ENCODE results near the gene PTPN12.
"Not testable (repeated sequence)": the region's sequence is repeated elsewhere in the genome, so short reads cannot be mapped to it uniquely, and the experiment has no call there.

PTPN12 gene

DNA sequence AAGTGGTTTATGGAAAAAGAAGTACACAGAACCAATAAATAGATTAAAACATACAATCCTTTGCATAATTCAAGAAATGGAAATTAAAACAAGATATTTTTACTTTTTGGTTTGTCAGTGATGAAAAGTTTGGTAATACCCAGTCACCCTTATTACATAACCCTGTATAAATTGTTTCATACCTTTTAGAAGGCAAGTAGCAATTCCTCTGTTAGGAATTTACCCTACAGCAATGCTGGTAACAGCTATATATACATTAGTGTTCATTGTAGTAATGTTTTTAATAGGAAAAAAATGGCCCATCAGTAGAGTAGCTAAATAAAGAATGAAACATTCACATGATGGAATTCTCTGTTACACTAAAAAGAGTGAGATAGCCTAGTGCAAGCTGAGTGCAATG is 42.7 kb downstream of the PTPN12 start:
- DNase-seq (ENCODE audit: low read depth) = no peak

DNA sequence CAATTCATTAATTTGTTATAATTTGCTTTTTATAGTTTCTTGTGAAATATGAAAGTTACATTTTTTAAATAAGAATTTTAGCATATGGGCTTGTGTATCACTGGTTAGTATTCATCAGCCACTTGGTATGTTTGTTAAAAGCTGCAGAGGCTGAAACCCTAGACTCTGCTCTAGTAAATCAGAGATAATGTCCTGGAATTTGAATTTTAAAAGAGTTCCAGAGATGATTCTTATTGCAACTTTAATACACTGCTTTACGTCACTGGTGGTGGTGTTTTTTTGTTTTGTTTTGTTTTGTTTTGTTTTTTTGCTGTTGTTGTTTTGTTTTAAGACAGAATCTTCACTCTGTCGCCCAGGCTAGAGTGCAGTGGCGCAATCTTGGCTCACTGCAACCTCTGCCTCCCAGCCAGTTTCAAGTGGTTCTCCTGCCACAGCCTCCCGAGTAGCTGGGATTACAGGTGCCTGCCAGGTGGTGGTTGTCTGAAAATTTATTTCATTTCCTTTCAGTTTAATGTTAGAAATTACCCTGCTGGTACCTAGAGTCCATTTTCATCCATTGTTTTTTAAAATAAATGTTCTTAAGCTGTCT is 43.8 kb downstream of the PTPN12 start:
- DNase-seq (ENCODE audit: low read depth) = no peak

DNA sequence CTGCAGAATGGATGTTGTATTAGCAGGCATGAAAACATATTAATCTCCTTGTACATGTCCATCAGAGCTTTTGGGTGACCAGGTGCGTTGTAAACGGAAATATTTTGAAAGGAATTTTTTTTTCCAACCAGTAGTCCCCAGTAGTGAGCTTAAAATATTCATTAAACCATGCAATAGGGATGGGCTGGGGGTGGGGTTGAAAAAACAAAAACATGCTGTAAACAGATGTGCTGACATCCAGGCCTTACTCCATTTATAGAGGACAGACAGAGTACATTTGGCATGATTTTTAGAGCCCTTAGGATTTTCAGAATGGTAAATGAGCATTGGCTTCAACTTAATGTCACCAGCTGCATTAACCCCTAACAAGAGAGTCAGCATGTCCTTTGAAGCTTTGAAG is 50.2 kb downstream of the PTPN12 start:
- no peak for DNase-seq (ENCODE audit: low read depth)

DNA sequence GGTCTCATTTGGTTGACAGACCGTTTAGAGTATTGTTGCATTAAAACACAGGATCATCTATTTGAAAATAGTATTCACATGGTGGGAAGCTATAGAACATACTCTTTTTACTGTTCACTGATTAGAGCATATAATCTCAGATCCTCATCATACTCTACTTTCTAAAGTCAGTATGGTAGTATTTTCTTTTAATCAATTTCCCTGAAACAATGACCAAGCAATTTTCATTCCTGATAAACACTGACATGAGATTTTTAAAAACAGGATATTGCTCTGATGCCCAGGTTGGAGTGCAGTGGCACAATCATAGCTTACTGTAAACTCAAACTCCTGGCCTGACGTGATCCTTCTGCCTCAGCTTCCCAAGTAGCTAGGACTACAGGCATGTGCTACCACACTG is 63.9 kb downstream of the PTPN12 start:
- no peak for DNase-seq (ENCODE audit: low read depth)

DNA sequence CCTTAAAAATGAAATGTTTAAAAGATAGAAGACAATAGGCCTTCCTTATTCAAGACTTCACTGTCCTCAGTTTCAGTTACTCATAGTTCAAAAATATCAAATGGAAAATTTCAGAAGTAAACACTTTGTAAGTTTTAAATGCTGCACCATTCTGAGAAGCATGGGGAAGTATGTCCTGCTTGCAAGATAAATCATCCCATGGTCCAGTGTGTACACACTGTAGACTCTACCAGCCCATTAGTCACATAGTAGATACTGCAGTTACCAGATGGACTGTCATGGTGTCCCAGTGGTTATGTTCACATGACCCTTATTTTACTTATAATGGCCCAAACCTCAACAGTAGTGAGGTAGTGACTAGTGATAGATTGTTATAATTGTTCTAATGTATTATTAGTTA is 69.5 kb downstream of the PTPN12 start:
- no peak for DNase-seq (ENCODE audit: low read depth)

DNA sequence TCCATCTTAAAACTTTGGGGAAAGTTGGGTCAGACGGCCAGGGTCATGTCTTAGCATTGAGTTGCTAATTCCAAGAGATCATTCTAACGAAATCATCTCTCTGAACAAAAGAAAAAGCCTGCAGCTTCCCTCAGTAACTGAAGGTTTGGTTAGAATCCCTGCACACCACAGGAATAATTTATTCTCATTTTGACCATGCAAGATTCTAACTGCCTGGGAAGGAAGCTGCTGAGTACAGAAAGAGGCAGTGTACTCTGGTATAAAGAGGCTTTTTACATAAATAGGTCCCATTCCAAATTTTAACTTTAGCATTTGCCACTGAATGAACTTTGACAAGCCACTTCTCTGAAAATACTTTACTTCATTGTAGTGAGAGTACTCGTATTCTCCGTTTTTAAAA is 82.2 kb downstream of the PTPN12 start:
- DNase-seq (ENCODE audit: low read depth) = no peak

DNA sequence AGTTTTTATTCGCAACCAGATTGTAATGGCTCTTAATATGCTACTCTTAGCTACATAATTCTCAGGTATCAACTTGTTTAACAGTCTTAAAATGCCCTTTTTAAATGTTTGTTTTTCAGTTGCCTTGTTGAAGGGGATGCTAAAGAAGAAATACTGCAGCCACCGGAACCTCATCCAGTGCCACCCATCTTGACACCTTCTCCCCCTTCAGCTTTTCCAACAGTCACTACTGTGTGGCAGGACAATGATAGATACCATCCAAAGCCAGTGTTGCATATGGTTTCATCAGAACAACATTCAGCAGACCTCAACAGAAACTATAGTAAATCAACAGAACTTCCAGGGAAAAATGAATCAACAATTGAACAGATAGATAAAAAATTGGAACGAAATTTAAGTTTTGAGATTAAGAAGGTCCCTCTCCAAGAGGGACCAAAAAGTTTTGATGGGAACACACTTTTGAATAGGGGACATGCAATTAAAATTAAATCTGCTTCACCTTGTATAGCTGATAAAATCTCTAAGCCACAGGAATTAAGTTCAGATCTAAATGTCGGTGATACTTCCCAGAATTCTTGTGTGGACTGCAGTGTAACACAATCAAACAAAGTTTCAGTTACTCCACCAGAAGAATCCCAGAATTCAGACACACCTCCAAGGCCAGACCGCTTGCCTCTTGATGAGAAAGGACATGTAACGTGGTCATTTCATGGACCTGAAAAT is 89.7 kb downstream of the PTPN12 start:
- DNase-seq (ENCODE audit: low read depth) = no peak

DNA sequence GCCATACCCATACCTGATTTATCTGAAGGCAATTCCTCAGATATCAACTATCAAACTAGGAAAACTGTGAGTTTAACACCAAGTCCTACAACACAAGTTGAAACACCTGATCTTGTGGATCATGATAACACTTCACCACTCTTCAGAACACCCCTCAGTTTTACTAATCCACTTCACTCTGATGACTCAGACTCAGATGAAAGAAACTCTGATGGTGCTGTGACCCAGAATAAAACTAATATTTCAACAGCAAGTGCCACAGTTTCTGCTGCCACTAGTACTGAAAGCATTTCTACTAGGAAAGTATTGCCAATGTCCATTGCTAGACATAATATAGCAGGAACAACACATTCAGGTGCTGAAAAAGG is 90.2 kb downstream of the PTPN12 start:
- no peak for DNase-seq (ENCODE audit: low read depth)

DNA sequence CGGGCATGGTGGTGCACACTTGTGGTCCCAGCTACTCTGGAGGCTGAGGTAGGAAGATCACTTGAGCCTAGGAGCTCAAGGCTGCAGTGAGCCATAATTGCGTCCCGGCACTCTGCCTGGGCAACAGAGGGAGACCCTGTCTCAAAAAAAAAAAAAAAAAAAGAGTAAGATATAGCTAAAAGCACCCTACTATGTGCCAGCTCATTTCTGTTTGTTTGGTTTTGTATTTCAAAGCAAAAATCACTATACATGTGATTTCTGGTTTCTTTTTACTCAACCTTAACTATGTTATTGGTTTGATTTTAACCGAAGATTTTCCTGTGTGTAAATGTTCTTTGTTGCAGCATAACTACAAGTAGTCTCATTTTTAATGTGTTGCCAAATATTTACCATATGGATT is 92.7 kb downstream of the PTPN12 start:
- DNase-seq (ENCODE audit: low read depth) = no peak

DNA sequence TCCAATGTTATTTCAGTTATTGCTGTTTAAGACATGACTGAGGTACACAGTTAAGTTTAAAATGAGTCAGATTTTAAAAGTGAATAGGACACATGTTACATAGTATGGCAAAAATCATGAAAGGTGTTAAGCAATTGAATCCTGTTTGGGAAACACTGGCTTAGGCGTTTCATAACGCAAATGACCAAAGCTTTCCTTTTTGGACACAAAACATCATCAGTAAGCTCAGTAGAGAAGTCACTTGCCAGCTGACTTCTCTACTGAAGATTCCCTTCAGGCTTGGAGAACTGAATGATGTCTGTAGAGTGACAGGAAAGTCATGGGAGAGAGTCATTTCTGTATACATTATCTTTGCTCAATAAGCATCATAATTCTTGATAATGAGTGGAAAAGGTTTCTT is 94.7 kb downstream of the PTPN12 start:
- DNase-seq (ENCODE audit: low read depth) = no peak

DNA sequence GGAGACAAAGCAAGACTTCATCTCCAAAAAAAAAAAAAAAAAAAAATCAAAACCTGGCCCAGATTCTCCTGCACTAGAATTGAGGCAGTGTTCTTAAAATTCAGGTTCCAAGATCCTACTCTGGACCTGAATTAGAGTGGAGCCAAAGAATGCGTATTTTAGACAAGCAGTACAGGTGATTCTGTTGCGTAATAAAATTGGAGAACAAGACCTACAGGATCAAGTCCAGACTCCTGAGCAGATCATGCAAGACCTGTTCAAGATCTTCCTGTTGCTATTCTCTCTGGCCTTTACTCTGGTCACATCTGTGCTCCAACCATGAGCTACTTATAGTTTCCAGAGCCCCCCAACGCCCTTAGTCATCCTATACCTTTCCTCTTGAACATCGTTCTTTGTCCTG is 107.7 kb downstream of the PTPN12 start:
- DNase-seq (ENCODE audit: low read depth) = no peak

DNA sequence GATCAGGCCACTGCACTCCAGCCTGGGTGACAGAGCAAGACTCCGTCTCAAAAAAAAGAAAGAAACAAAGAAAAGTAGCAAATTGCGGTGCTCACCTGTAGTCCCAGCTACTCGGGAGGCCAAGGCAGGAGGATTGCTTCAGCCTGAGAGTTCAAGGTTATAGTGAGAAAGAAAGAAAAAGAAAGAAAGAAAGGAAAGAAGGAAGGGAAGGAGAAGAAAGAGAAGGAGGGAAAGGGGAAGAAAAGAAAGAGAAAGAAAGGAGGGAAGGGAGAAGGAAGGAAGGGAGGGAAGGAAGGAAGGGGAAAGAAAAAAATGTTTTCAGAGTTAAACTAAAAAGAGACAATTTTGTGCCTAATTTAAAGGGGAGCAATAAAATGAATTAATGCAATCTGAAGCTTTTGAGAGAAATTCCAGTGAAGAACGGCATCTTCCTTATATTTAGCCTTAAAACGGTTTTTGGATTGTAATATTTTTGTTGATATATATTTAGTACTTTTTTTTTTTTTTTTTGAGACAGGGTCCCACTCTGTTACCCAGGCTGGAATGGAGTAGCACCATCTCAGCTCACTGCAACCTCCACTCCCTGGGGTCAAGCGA is 111.7 kb downstream of the PTPN12 start:
- DNase-seq (ENCODE audit: low read depth) = no peak

DNA sequence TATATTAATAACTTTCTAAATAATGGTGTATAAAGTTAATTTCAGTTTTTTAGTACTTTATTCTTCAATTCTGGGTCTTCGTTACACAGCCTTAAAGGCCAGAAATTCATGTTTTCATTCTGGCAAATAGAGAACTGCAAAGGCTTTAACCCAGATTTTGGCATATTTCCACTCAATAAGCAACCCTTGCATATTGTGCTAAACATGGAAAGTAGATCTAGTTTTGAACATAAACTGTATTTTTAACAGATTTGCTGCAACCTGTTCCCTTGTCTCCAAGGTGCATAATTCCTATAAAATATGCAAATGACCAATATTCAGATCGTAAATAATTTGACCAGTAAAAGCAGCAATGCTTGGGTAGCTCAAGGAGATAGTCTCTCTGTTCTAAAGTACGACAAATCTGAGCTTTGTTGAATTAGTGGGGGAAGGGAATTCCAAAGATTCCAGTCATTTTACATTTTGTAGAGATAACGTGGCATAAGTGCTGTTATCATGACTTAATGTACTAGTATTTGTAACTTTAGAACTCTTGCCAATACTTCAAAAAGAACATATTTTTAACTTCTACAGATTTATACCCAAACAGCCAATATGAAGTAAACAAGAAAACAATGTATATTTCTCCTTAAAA is 112.7 kb downstream of the PTPN12 start:
- DNase-seq (ENCODE audit: low read depth) = no peak

DNA sequence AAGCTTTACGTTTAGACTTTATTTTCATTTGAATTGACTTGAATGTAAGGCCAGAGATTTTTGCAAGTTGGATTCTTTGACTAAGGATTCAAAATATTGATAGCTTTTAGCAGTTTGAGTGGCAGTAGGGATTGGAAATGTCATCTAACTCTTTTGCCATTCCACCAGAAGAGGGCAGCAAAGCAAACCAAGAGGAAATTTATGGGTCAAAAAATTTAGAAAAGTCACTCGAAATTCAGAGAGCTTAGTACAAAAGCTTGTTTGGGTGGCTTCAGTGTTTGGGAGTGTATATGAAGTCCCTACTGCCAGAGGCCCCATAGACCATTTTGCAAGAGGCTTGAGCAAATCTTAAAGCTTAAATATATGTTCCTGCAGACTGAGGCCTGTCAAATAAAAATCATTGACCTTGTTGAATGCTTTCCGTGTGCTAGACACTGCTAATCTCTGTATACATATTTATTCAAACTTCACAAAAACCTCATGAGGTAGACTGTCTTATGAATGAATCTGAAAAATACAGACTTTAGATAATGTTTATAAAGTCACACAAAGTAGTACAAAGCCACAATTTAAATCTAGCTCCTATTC is 114.6 kb downstream of the PTPN12 start:
- no peak for DNase-seq (ENCODE audit: low read depth)

DNA sequence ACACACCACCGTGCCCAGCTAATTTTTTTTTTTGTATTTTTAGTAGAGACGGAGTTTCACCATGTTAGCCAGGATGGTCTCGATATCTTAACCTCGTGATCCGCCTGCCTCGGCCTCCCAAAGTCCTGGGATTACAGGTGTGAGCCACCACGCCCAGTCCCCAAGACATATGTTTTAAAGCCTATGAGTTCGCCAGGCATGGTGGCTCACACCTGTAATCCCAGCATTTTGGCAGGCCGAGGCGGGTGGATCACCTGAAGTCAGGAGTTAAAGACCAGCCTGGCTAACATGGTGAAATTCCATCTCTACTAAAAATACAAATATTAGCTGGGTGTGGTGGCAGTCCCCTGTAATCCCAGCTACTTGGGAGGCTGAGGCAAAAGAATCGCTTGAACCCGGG is 115.7 kb downstream of the PTPN12 start:
- DNase-seq (ENCODE audit: low read depth) = not testable (repeated sequence)

DNA sequence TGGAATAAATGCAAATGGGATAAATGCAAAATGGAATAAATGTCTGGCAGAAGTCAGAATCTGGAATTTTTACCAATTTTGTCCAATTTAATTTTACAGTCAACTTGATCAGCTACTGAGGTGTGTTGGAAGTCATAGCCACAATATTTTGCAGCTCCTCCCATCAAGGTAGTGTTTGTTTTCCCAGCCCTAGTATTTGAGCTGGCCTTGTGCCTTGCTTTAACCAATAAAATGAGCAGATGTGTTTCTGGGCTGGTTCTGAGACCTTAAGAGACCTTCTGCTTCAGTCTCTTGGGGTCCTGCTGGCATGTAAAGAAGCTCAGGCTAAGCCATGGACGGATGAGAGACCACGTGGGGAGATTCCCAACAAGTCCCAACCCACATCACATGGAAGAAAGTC is 116.5 kb downstream of the PTPN12 start:
- no peak for DNase-seq (ENCODE audit: low read depth)

DNA sequence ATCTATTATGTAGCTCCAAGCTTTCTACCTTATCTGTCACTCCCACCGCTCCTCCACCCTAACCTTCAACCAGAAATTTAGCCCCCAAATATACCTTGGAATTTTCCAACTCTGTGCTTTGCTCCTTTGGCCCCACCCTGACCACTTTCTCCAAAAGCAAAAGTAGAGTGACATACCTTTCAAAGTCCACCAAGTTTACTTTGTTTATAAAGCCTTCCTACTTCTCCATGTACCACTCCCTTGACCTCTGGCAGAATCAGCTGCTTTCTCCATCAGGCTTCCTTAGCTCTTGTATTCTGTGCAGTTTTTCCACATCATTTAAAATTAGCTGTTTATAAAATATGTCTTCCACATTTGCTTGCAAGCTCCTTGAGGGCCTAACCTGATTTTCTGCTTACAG is 118.3 kb downstream of the PTPN12 start:
- DNase-seq (ENCODE audit: low read depth) = no peak

DNA sequence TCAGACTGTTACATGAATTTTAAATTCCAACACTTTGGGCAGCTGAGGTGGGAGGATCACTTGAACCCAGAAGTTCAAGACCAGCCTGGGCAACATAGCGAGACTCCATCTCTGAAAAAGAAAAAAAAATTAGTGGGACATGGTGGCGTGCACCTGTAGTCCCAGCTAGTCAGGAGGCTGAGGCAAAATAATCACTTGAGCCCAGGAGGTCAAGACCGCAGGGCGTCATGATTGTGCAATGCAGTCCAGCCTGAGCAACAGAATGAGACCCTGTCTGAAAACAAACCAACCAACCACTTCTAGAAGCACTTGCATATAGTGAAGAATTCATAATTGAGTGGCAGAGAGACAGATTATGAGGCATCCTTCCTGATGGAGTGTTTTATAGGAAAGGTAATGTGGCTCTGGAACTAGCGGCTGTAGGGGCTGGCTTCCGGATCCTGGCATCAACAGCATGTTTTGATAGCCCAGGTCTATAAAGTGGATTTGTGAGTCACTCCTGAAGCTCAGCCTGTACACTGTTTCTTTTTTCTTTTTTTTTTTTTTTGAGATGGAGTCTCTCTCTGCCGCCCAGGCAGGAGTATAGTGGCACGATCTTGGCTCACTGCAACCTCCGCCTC is 118.9 kb downstream of the PTPN12 start:
- no peak for DNase-seq (ENCODE audit: low read depth)

DNA sequence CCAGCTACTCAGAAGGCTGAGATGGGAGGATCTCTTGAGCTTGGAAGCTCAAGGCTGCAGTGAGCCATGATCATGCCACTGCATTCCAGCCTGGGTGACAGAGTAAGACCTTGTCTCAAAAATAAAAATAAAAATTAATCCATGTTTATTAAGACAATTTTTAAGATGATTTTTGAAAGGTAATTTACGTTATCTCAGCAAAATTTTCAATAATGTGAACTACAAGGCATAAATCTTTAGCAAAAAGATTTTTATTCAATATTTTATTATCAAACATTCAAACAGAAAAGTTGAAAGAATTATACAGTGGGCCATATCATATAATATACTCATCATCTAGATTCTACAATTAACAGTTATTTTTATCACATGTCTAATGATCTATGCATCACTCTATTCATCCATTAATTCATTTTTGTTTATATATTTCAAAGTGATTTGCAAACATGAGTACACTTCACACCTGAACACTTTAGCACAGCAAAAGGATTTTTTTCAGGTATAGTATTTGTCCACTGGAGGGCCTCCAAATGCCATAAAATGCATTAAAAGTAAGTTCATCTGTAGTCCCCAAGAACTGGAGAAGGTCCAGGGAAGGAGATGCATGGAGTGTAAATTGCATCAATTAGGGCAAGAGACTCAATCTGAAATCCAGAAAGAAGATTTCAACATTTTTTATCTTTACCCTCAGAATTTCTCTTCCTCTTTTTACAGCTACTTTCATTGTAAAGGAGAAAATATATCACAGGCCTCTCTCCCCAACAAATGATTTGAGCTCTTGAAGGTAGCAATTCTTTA is 120.5 kb downstream of the PTPN12 start:
- no peak for DNase-seq (ENCODE audit: low read depth)

DNA sequence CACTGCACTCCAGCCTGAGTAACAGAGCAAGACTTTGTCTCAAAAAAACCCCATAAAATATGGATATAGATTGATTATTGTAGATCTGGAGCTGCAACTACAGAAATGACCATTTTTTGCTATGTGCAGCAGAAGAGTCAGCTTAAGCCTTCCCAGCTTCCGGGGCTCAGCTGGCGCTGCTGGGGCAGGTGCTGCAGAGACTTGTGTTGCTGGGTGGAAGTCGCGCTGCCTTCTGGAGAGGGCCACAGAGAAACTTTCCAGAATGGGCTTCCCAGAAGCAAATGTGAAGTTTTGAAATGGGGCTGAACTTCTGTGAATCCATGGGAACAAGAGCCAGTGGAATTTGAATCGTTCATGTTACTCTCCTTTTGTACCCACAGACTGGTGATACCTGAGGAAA is 121.8 kb downstream of the PTPN12 start:
- DNase-seq (ENCODE audit: low read depth) = no peak

DNA sequence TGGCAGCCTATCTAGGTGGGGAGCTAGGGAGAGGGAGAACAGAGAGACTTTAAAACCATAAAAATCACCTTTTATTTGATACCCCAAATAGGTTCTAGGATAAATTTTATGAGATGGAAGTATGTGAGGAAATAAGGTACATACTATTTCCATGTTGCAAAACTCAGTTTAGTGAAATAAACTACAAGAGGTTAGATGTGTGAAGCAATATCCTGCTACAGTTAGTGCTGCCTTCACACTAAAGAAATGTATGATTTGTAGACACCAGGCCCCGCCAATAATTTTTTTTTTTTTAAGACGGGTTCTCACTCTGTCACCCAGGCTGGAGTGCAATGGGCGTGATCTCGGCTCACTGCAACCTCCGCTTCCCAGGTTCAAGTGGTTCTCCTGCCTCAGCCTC is 124.7 kb downstream of the PTPN12 start:
- DNase-seq (ENCODE audit: low read depth) = no peak

DNA sequence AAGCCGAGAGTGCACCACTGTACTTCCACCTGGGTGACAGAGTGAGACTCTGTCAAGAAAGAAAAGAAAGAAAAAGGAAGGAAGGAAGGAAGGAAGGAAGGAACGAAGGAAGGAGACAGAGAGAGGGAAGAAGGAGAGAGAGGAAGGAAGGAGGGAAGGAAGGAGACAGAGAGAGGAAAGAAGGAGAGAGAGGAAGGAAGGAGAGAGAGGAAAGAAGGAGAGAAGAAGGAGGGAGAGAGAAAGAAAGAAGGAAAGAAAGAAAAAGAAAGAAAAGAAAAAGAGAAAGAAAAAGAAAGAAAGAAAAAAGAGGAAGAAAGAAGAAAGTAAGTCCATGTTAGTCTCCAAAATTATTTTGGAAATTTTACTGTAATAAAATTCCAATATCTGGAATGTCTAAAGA is 125.8 kb downstream of the PTPN12 start:
- no peak for DNase-seq (ENCODE audit: low read depth)
